ENCODE measurements around the gene GK. TPM values are rescaled to one million over a fixed set of nuclear protein-coding genes. Genes with fewer than 3 reads are reported as not detected.
"Not testable (repeated sequence)": the region's sequence is repeated elsewhere in the genome, so short reads cannot be mapped to it uniquely, and the experiment has no call there.

GK gene
- total and polyA plus RNA-seq, 10 donors = 3.5 to 55.4 (median 18.1) TPM

GRCh38 chrX:30643313-30643821 is 9.9 kb upstream of the GK start:
- no peak for DNase-seq
- Histone ChIP-seq H3K4me3 (peak overlapping the region in 1 of 8 donors; percentile 43), H3K27ac (peak overlapping the region in 7 of 8 donors; percentile 42 to 86 (median 70)), H3K36me3 (no peaks in the 10 kb centered on the region), H3K4me1 (no peaks in the 10 kb centered on the region), H3K9me3 (no peaks in the 10 kb centered on the region), H3K27me3 (replicated peaks in 1 of 7) (no peaks in the 10 kb centered on the region)
- TF ChIP-seq POLR2AphosphoS5 (IDR thresholded peaks at IDR 0.05) = peak in 1 of 3 donors; percentile 17
- TF ChIP-seq POLR2A (IDR thresholded peaks at IDR 0.05) = no peak
- intact Hi-C loops (cut with DNase I; ENCODE audit: low total_unique reads) = no loop called here
- 31 to 66% (median 38%) methylated on average over 2 of the region's 2 CpGs for WGBS, 5 donors

- no peak for TF ChIP-seq POLR2AphosphoS5 (IDR thresholded peaks at IDR 0.05)
- TF ChIP-seq POLR2A (IDR thresholded peaks at IDR 0.05) = no peak
- no peak for TF ChIP-seq CTCF (IDR thresholded peaks at IDR 0.05 in 8 of 11, conservative IDR thresholded peaks at IDR 0.05 in 3 of 11)
- Histone ChIP-seq H3K4me1 (peaks cover 0 to 19% (median 6%) of the 10 kb centered on the region in 6 donors), H3K27me3 (replicated peaks in 1 of 7) (no peaks in the 10 kb centered on the region), H3K4me3 (no peak overlapping the region), H3K27ac (no peak overlapping the region), H3K9me3 (no peaks in the 10 kb centered on the region), H3K36me3 (no peaks in the 10 kb centered on the region)
- WGBS, 5 donors = 37 to 66% (median 49%) methylated on average over 2 of the region's 2 CpGs
- no peak for DNase-seq
- intact Hi-C loops (cut with DNase I; ENCODE audit: low total_unique reads) = loop anchor here (10.0 kb wide), 1 partner anchor 235 kb away; the partner anchor contains the start of gene TAB3
Observed at GRCh38 chrX:30649859-30650258, 3.4 kb upstream of the GK start.

- WGBS, 5 donors = 0 to 33% (median 1%) methylated on average over 25 to 65 of the region's 65 CpGs
- H3K4me3 ChIP-seq = peak overlapping the region; percentile 46 to 85 (median 62)
- no peaks in the 10 kb centered on the region for H3K27me3 ChIP-seq (replicated peaks in 1 of 7)
- peak; percentile 80 to 94 (median 87) for TF ChIP-seq POLR2AphosphoS5 (IDR thresholded peaks at IDR 0.05)
- TF ChIP-seq CTCF (IDR thresholded peaks at IDR 0.05 in 8 of 11, conservative IDR thresholded peaks at IDR 0.05 in 3 of 11) = peak in 3 of 11 experiments; percentile 3 to 15 (median 11)
- peak in 1 of 3 donors; percentile 27 for TF ChIP-seq POLR2A (IDR thresholded peaks at IDR 0.05)
- H3K9me3 ChIP-seq = no peaks in the 10 kb centered on the region
- peak; percentile 98 for DNase-seq
- no peaks in the 10 kb centered on the region for H3K36me3 ChIP-seq
- peaks cover 0 to 39% (median 9%) of the 10 kb centered on the region in 6 donors for H3K4me1 ChIP-seq
- intact Hi-C loops (cut with DNase I; ENCODE audit: low total_unique reads) = loop anchor here (10.0 kb wide), 1 partner anchor 232 kb away; the partner anchor contains the start of gene TAB3
- peak overlapping the region; percentile 57 to 94 (median 86) for H3K27ac ChIP-seq
Observed at GRCh38 chrX:30652527-30653414, 452 bp upstream of the GK start.

GRCh38 chrX:30654386-30654785 is 1.2 kb downstream of the GK start:
- not testable (repeated sequence) for H3K27me3 ChIP-seq (replicated peaks in 1 of 7); H3K9me3 ChIP-seq; DNase-seq; H3K36me3 ChIP-seq
- H3K27ac ChIP-seq = peak overlapping the region in 6 of 8 donors; percentile 76 to 94 (median 88)
- intact Hi-C loops (cut with DNase I; ENCODE audit: low total_unique reads) = loop anchor here (10.0 kb wide), 1 partner anchor 230 kb away; the partner anchor contains the start of gene TAB3
- 86 to 96% (median 90%) methylated on average over 13 of the region's 13 CpGs for WGBS, 5 donors
- H3K4me1 ChIP-seq = peaks cover 0 to 39% (median 9%) of the 10 kb centered on the region in 6 donors
- H3K4me3 ChIP-seq = peak overlapping the region in 5 of 8 donors; percentile 58 to 85 (median 69)

All from spleen (tissue), 11 donors.